ENCODE data around the gene TARBP1. TPM values are rescaled to one million over a fixed set of nuclear protein-coding genes. Genes with fewer than 3 reads are reported as not detected.

Gene TARBP1
- total and polyA plus RNA-seq, 2 of the 4 experiments (the other 2 are of a cell fraction): 10.6 to 17.7 TPM

- no peak for TF ChIP-seq MAFK (IDR thresholded peaks at IDR 0.05; ENCODE audit: low read depth, low read length)
- no peak for TF ChIP-seq POLR2A (IDR thresholded peaks at IDR 0.05; ENCODE audit: low read depth, low read length)
- no peak for TF ChIP-seq MAZ (IDR thresholded peaks at IDR 0.05; ENCODE audit: borderline replicate concordance, low read depth, low read length)
- no peak for TF ChIP-seq CHD1 (IDR thresholded peaks at IDR 0.05; ENCODE audit: low read depth, low read length)
Measured at GRCh38 chr1:234494049-234494448, 15.1 kb upstream of the TARBP1 start (continued).

- no TSS peak for BruUV-seq (replicated peaks)
- no peak overlapping the region for H3K56ac ChIP-seq (ENCODE audit: extremely low read depth, insufficient read depth, low read length)
- H3K18ac ChIP-seq (ENCODE audit: low read depth, low read length): no peak overlapping the region
- no peak overlapping the region for H3K4me3 ChIP-seq (ENCODE audit: insufficient read depth, low read depth, low read length)
- H2AK9ac ChIP-seq (replicated peaks; ENCODE audit: low read depth, low read length, poor library complexity): no peak overlapping the region
- no peak overlapping the region for H3K27ac ChIP-seq (ENCODE audit: insufficient read depth, low read length)
- H3K4me2 ChIP-seq (ENCODE audit: low read depth, low read length): no peak overlapping the region
- no peak overlapping the region for H2BK120ac ChIP-seq (ENCODE audit: low read depth, low read length)
- H4K20me1 ChIP-seq (ENCODE audit: insufficient read depth, low read length): no peaks in the 10 kb centered on the region
- H2BK5ac ChIP-seq (ENCODE audit: low read depth, low read length, poor library complexity, severe bottlenecking): peak overlapping the region; percentile 9
- no peak overlapping the region for H2AFZ ChIP-seq (replicated peaks; ENCODE audit: low read length, poor library complexity)
- no peaks in the 10 kb centered on the region for H3K27me3 ChIP-seq (ENCODE audit: control insufficient read depth, insufficient read depth, low read length)
- no peak for DNase-seq
- in situ Hi-C loops (cut with MboI; ENCODE audit: low sequenced_read_pairs): loop anchor here (10.0 to 25.0 kb wide), 2 partner anchors 234 to 371 kb away; no protein-coding TSS in a partner anchor
- no peak overlapping the region for H3K9ac ChIP-seq (ENCODE audit: low read depth, low read length)
- no peak overlapping the region; the same call in 1 of the 2 replicates for H2AK5ac ChIP-seq (ENCODE audit: low read depth, low read length)
- peaks cover 11% of the 10 kb centered on the region for H3K4me1 ChIP-seq (ENCODE audit: control insufficient read depth, insufficient read depth, low read length)
- 0 out of 2 replicates have a peak, but pooled peaks cover 2% of the 10 kb centered on the region for H3K9me1 ChIP-seq (ENCODE audit: insufficient read depth, low read length)
- no peak overlapping the region for H3K14ac ChIP-seq (replicated peaks; ENCODE audit: low read depth, low read length)
- H3K23ac ChIP-seq (ENCODE audit: low read depth, low read length): no peak overlapping the region
- no peaks in the 10 kb centered on the region for H3K36me3 ChIP-seq (ENCODE audit: control insufficient read depth, insufficient read depth, low read length)
- ATAC-seq (ENCODE audit: low read depth): no peak
- POLR2A ChIA-PET (ENCODE audit: unreplicated experiment): no interaction called here
- no peak overlapping the region for H2BK20ac ChIP-seq (ENCODE audit: low read depth, low read length)
- H4K91ac ChIP-seq (ENCODE audit: insufficient read depth, low read depth, low read length): no peak overlapping the region
- no peak overlapping the region for H2BK15ac ChIP-seq (ENCODE audit: low read depth, low read length)
- H3K4ac ChIP-seq (ENCODE audit: low read depth, low read length): no peak overlapping the region
- CTCF ChIA-PET: interaction anchor here (0.6 to 2.2 kb wide), 2 partner anchors 9 to 76 kb away, joined by 3 to 7 read pairs; no protein-coding TSS in a partner anchor
- no peaks in the 10 kb centered on the region for H3K9me3 ChIP-seq (ENCODE audit: control insufficient read depth, insufficient read depth, low read length)
- no peak overlapping the region for H4K5ac ChIP-seq (ENCODE audit: low read depth, low read length)
- dilution Hi-C loops (cut with HindIII; ENCODE audit: low sequenced_read_pairs, unreplicated experiment): no loop called here
- H4K8ac ChIP-seq (ENCODE audit: low read depth in 2 of 2, low read length in 2 of 2): no peak overlapping the region
- intact Hi-C loops (cut with micrococcal nuclease): no loop called here
- TF ChIP-seq NFE2L2 (IDR thresholded peaks at IDR 0.05; ENCODE audit: low read depth, low read length): no peak
- no peak for TF ChIP-seq CHD1 (IDR thresholded peaks at IDR 0.05; ENCODE audit: low read depth, low read length)
- no peak for TF ChIP-seq CEBPB (IDR thresholded peaks at IDR 0.05; ENCODE audit: low read depth, low read length)
- no peak for TF ChIP-seq POLR2A (IDR thresholded peaks at IDR 0.05; ENCODE audit: low read depth, low read length)
- TF ChIP-seq FOS (IDR thresholded peaks at IDR 0.05; ENCODE audit: low read depth, low read length): no peak
- no peak for TF ChIP-seq MAZ (IDR thresholded peaks at IDR 0.05; ENCODE audit: borderline replicate concordance, low read depth, low read length)
- no peak for TF ChIP-seq MXI1 (IDR thresholded peaks at IDR 0.05; ENCODE audit: borderline replicate concordance, low read depth, low read length)
- no peak for TF ChIP-seq MAFK (IDR thresholded peaks at IDR 0.05; ENCODE audit: low read depth, low read length)
- TF ChIP-seq RFX5 (IDR thresholded peaks at IDR 0.05; ENCODE audit: low read depth, low read length): no peak
- no peak for TF ChIP-seq SMC3 (IDR thresholded peaks at IDR 0.05; ENCODE audit: low read depth, low read length)
- TF ChIP-seq USF2 (IDR thresholded peaks at IDR 0.05; ENCODE audit: low read depth, low read length): no peak
- H3K79me1 ChIP-seq (ENCODE audit: low read depth in 1 of 2, low read length in 2 of 2): 0 out of 4 replicates have a peak, but pooled peaks cover 0 to 8% of the 10 kb centered on the region in 2 experiments
- WGBS, 2 experiments (ENCODE audit: extremely low coverage in 2 of 2, insufficient read length in 1 of 2): no CpG with 5 or more reads among the region's 4 CpGs
Measured at GRCh38 chr1:234490793-234491479, 12.0 kb upstream of the TARBP1 start.

Data from IMR-90 (cell line).